Neuronal stem cell (in vitro differentiated cells): ENCODE data around the gene SPATA31C1.
"Not testable (repeated sequence)": the region's sequence is repeated elsewhere in the genome, so short reads cannot be mapped to it uniquely, and the experiment has no call there.

Source experiments
- DNase-seq: peaks from one replicate; pipeline ENCODE4 v3.0.0-alpha.2; 2013; ENCODE audit warnings: low spot score
- H2AFZ ChIP-seq: one replicate; pipeline ENCODE4 v1.6.1; 2013; ENCODE audit warnings: mild to moderate bottlenecking, low read length, inconsistent platforms
- H2AK5ac ChIP-seq: 2 replicates; pipeline ENCODE4 v1.6.1; 2013; ENCODE audit warnings: low read depth, mild to moderate bottlenecking, inconsistent platforms, low read length, moderate library complexity, mixed read lengths
- H2BK120ac ChIP-seq: 2 replicates; pipeline ENCODE4 v1.6.1; 2013; ENCODE audit warnings: low read depth, mild to moderate bottlenecking, inconsistent platforms, low read length, moderate library complexity, mixed read lengths
- H2BK12ac ChIP-seq: one replicate; pipeline ENCODE4 v1.6.1; 2013; ENCODE audit warnings: low read length, inconsistent platforms
- H2BK15ac ChIP-seq: 2 replicates; pipeline ENCODE4 v1.6.1; 2013; ENCODE audit warnings: mild to moderate bottlenecking, low read length, inconsistent platforms, mixed read lengths
- H2BK5ac ChIP-seq: one replicate; pipeline ENCODE4 v1.6.1; 2013; ENCODE audit warnings: inconsistent platforms, mild to moderate bottlenecking, low read length, moderate library complexity
- H3K14ac ChIP-seq: one replicate; pipeline ENCODE4 v1.6.1; 2013; ENCODE audit warnings: low read length, inconsistent platforms
- H3K18ac ChIP-seq: 2 replicates; pipeline ENCODE4 v1.6.1; 2013; ENCODE audit warnings: low read length, inconsistent platforms
- H3K23ac ChIP-seq: 2 replicates; pipeline ENCODE4 v1.6.1; 2013; ENCODE audit warnings: low read depth, mild to moderate bottlenecking, mixed read lengths, low read length, inconsistent platforms; ENCODE audit not compliant: poor library complexity
- H3K27ac ChIP-seq: replicated peaks from 3 replicates; pipeline ENCODE4 v1.5.1; 2013; ENCODE audit warnings: low read length, inconsistent platforms
- H3K27me3 ChIP-seq, 3 experiments: 2 replicates each; pipeline ENCODE4 v1.6.1; 2013; ENCODE audit warnings: low read length in 3 of 3, mild to moderate bottlenecking in 2 of 3, inconsistent platforms in 1 of 3, low read depth in 1 of 3, mixed read lengths in 1 of 3, moderate library complexity in 1 of 3; ENCODE audit not compliant: control insufficient read depth in 3 of 3, insufficient read depth in 3 of 3
- H3K36me3 ChIP-seq, 2 donors: replicated peaks in 1 of 2; 2 replicates each; pipeline ENCODE4 v1.6.1; 2013; ENCODE audit warnings: low read length in 2 of 2; ENCODE audit not compliant: control insufficient read depth in 2 of 2, insufficient read depth in 2 of 2
- H3K4ac ChIP-seq: 2 replicates; pipeline ENCODE4 v1.6.1; 2013; ENCODE audit warnings: inconsistent platforms, mild to moderate bottlenecking, low read length, moderate library complexity
- H3K4me1 ChIP-seq, 2 donors: 1 replicate in 1 of 2; 2 replicates in 1 of 2; pipeline ENCODE4 v1.6.1; 2013; ENCODE audit warnings: low read length in 2 of 2, low read depth in 1 of 2; ENCODE audit not compliant: control insufficient read depth in 2 of 2, insufficient read depth in 1 of 2
- H3K4me2 ChIP-seq: one replicate; pipeline ENCODE4 v1.6.1; 2013; ENCODE audit warnings: mild to moderate bottlenecking, low read length, inconsistent platforms; ENCODE audit not compliant: insufficient read depth, poor library complexity, severe bottlenecking
- H3K4me3 ChIP-seq, 2 donors: 2 replicates each; pipeline ENCODE4 v1.5.1; 2013; ENCODE audit warnings: low read length in 2 of 2, mild to moderate bottlenecking in 2 of 2, inconsistent platforms in 1 of 2, moderate library complexity in 1 of 2
- H3K79me1 ChIP-seq: one replicate; pipeline ENCODE4 v1.6.1; 2013; ENCODE audit warnings: low read depth, mild to moderate bottlenecking, inconsistent platforms, low read length, moderate library complexity
- H3K9ac ChIP-seq: one replicate; pipeline ENCODE4 v1.6.1; 2013; ENCODE audit warnings: mild to moderate bottlenecking, low read depth, low read length, inconsistent platforms; ENCODE audit not compliant: poor library complexity
- H3K9me3 ChIP-seq, 2 donors: replicated peaks in 1 of 2; 2 replicates each; pipeline versions ENCODE3 to v1.6.1; 2013; ENCODE audit warnings: low read length in 2 of 2, mild to moderate bottlenecking in 2 of 2, inconsistent platforms in 1 of 2, low read depth in 1 of 2, mixed read lengths in 1 of 2, moderate library complexity in 1 of 2; ENCODE audit not compliant: control insufficient read depth in 2 of 2, insufficient read depth in 1 of 2
- H4K8ac ChIP-seq: one replicate; pipeline ENCODE4 v1.6.1; 2013; ENCODE audit warnings: low read depth, mild to moderate bottlenecking, inconsistent platforms, low read length, moderate library complexity
- H4K91ac ChIP-seq: one replicate; pipeline ENCODE4 v1.6.1; 2013; ENCODE audit warnings: low read length, low read depth, mild to moderate bottlenecking, inconsistent platforms; ENCODE audit not compliant: poor library complexity
- WGBS, 2 donors: extraction: QIAGEN DNeasy Blood & Tissue Kit; methylation state at CpG; one replicate each; pipeline ENCODE4 v1.1.7; 2013; ENCODE audit warnings: missing lambda C conversion rate in 2 of 2, mixed read lengths in 1 of 2; ENCODE audit not compliant: insufficient read length in 2 of 2, insufficient replicate concordance in 1 of 2; ENCODE audit errors: extremely low coverage in 2 of 2; 5-methylcytosine and 5-hydroxymethylcytosine counted together

The SPATA31C1 gene

GRCh38 chr9:87921561-87921960 lies 3.8 kb downstream of the SPATA31C1 start:
- not testable (repeated sequence) for DNase-seq, H3K79me1 ChIP-seq
- no CpG with 5 or more reads among the region's 8 CpGs for WGBS, 2 donors

GRCh38 chr9:87923012-87923411 lies 5.2 kb downstream of the SPATA31C1 start:
- not testable (repeated sequence) for H3K14ac ChIP-seq, H3K4ac ChIP-seq, H2BK5ac ChIP-seq, H3K4me2 ChIP-seq, H3K9me3 ChIP-seq, H3K36me3 ChIP-seq, H4K8ac ChIP-seq, H3K4me1 ChIP-seq, H3K23ac ChIP-seq, H2BK12ac ChIP-seq, H4K91ac ChIP-seq, H3K27me3 ChIP-seq, DNase-seq, H3K27ac ChIP-seq, H3K18ac ChIP-seq, H3K9ac ChIP-seq, H3K79me1 ChIP-seq, H2AK5ac ChIP-seq, H2BK120ac ChIP-seq, H2AFZ ChIP-seq, H3K4me3 ChIP-seq, H2BK15ac ChIP-seq
- no CpG with 5 or more reads among the region's 10 CpGs for WGBS, 2 donors

More at GRCh38 chr9:87921561-87921960, 3.8 kb downstream of the SPATA31C1 start:
- not testable (repeated sequence) for H3K9ac ChIP-seq, H2AK5ac ChIP-seq, H2BK12ac ChIP-seq, H2BK120ac ChIP-seq, H3K4ac ChIP-seq, H2BK15ac ChIP-seq, H2BK5ac ChIP-seq, H3K36me3 ChIP-seq, H3K14ac ChIP-seq, H2AFZ ChIP-seq, H3K4me3 ChIP-seq, H4K8ac ChIP-seq, H3K27me3 ChIP-seq, H4K91ac ChIP-seq, H3K23ac ChIP-seq, H3K4me2 ChIP-seq, H3K18ac ChIP-seq, H3K9me3 ChIP-seq, H3K27ac ChIP-seq, H3K4me1 ChIP-seq

GRCh38 chr9:87924851-87925250 lies 7.1 kb downstream of the SPATA31C1 start:
- not testable (repeated sequence) for H3K9me3 ChIP-seq, H3K79me1 ChIP-seq
- WGBS, 2 donors: no CpG with 5 or more reads among the region's 10 CpGs

GRCh38 chr9:87929152-87929551 lies 11.4 kb downstream of the SPATA31C1 start:
- not testable (repeated sequence) for H2AFZ ChIP-seq, H2BK12ac ChIP-seq, H2BK120ac ChIP-seq, H3K79me1 ChIP-seq, H3K4me1 ChIP-seq, H3K27ac ChIP-seq, H3K14ac ChIP-seq, H3K18ac ChIP-seq, H4K8ac ChIP-seq, H2BK15ac ChIP-seq, H3K23ac ChIP-seq, H4K91ac ChIP-seq, H3K9ac ChIP-seq, H2BK5ac ChIP-seq, H3K4ac ChIP-seq, H3K9me3 ChIP-seq, H2AK5ac ChIP-seq, H3K4me2 ChIP-seq, H3K27me3 ChIP-seq, H3K4me3 ChIP-seq, DNase-seq, H3K36me3 ChIP-seq

More at GRCh38 chr9:87924851-87925250, 7.1 kb downstream of the SPATA31C1 start:
- H2BK15ac ChIP-seq, H3K18ac ChIP-seq, H3K23ac ChIP-seq, H3K27ac ChIP-seq, H3K36me3 ChIP-seq, H2BK5ac ChIP-seq, H2BK120ac ChIP-seq, H2AFZ ChIP-seq, H4K91ac ChIP-seq, H2BK12ac ChIP-seq, H3K4me1 ChIP-seq, H3K9ac ChIP-seq, H3K4me3 ChIP-seq, H3K4me2 ChIP-seq, H2AK5ac ChIP-seq, H4K8ac ChIP-seq, DNase-seq, H3K27me3 ChIP-seq, H3K4ac ChIP-seq: not testable (repeated sequence)
- H3K14ac ChIP-seq: peak overlapping the region; percentile 47
